Measurements from ENCODE around the gene USP1. TPM values are rescaled to one million over a fixed set of nuclear protein-coding genes. Genes with fewer than 3 reads are reported as not detected.

The USP1 gene
- total and polyA plus RNA-seq, 12 donors = 5.6 to 16.4 (median 13.7) TPM

GRCh38 chr1:62426237-62426636, 10.6 kb upstream of the USP1 start:
- WGBS, 2 donors = 23 to 40% methylated on average over 3 of the region's 3 CpGs
- Histone ChIP-seq H3K9me3 (no peaks in the 10 kb centered on the region), H3K4me3 (no peak overlapping the region), H3K27me3 (no peaks in the 10 kb centered on the region), H3K4me1 (peaks cover 0 to 7% (median 0%) of the 10 kb centered on the region in 9 donors), H3K36me3 (no peaks in the 10 kb centered on the region), H3K27ac (peak overlapping the region in 2 of 10 donors; percentile 19 to 36)
- ATAC-seq (peak in 2 of 8 donors; percentile 46 to 67), DNase-seq (peak in 1 of 2 donors; percentile 8)
- TF ChIP-seq CTCF (IDR thresholded peaks at IDR 0.05) = no peak
- intact Hi-C loops (cut with DNase I) = no loop called here

- DNase-seq = no peak
- Histone ChIP-seq H3K4me3 (no peak overlapping the region), H3K27me3 (no peaks in the 10 kb centered on the region), H3K4me1 (peaks cover 0 to 7% (median 0%) of the 10 kb centered on the region in 9 donors), H3K36me3 (no peaks in the 10 kb centered on the region), H3K9me3 (no peaks in the 10 kb centered on the region), H3K27ac (peak overlapping the region in 1 of 10 donors; percentile 19)
- intact Hi-C loops (cut with DNase I) = no loop called here
- ATAC-seq = no peak
- no peak for TF ChIP-seq CTCF (IDR thresholded peaks at IDR 0.05)
- 81 to 82% methylated on average over 1 of the region's 1 CpG for WGBS, 2 donors
Observed at GRCh38 chr1:62426794-62427193, 10.1 kb upstream of the USP1 start.

GRCh38 chr1:62428351-62428750, 8.5 kb upstream of the USP1 start:
- ATAC-seq = no peak
- Histone ChIP-seq H3K4me3 (no peak overlapping the region), H3K27me3 (no peaks in the 10 kb centered on the region), H3K27ac (no peak overlapping the region), H3K36me3 (no peaks in the 10 kb centered on the region), H3K9me3 (no peaks in the 10 kb centered on the region), H3K4me1 (peaks cover 0 to 7% (median 0%) of the 10 kb centered on the region in 9 donors)
- TF ChIP-seq CTCF (IDR thresholded peaks at IDR 0.05) = no peak
- 69 to 76% methylated on average over 4 of the region's 4 CpGs for WGBS, 2 donors
- intact Hi-C loops (cut with DNase I) = no loop called here
- DNase-seq = no peak

GRCh38 chr1:62429581-62429980, 7.3 kb upstream of the USP1 start:
- no peak for DNase-seq
- intact Hi-C loops (cut with DNase I) = no loop called here
- no peaks in the 10 kb centered on the region for H3K36me3 ChIP-seq
- no peaks in the 10 kb centered on the region for H3K27me3 ChIP-seq
- WGBS, 2 donors = 91 to 92% methylated on average over 2 of the region's 2 CpGs
- H3K9me3 ChIP-seq = no peaks in the 10 kb centered on the region
- H3K4me3 ChIP-seq = no peak overlapping the region
- no peak for ATAC-seq
- peaks cover 0 to 7% (median 0%) of the 10 kb centered on the region in 9 donors for H3K4me1 ChIP-seq
- no peak for TF ChIP-seq CTCF (IDR thresholded peaks at IDR 0.05)
- H3K27ac ChIP-seq = no peak overlapping the region

All from heart right ventricle (tissue), 16 donors.